ENCODE results near the gene SCYGR1. TPM values are rescaled to one million over a fixed set of nuclear protein-coding genes. Genes with fewer than 3 reads are reported as not detected.

The SCYGR1 gene
- total RNA-seq, 1 experiment from 2014 or later: not detected

DNA sequence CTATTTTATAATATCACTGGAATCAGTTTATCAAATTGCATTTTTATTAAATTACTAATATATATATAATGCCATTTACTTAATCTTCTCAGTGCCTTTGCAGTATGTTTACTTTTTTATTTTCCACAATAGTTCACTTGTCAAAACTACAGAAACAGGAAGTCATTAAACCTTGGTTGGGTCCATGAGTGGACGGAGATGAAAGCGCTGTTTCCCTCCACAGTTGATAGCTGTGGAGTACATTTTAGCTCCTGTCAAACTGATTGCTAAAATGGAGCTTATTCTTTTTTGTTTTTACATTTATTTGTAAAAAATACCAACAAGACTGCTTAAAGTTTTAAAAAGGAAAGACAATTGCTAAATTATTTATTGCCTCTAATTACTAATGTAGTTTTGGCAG lies 43.5 kb downstream of the SCYGR1 start:
- ChIA-PET CTCF (no interaction called here), POLR2A (ENCODE audit: low non-redundant PET) (no interaction called here)
- no peak overlapping the region for H3K4me3 ChIP-seq (ENCODE audit: low read depth, low read length, poor library complexity, severe bottlenecking)
- H3K4me1 ChIP-seq (ENCODE audit: insufficient read depth, low read length, poor library complexity, severe bottlenecking): peaks cover under 1% of the 10 kb centered on the region
- no peaks in the 10 kb centered on the region for H3K27me3 ChIP-seq (replicated peaks; ENCODE audit: insufficient read depth, low read depth, low read length, poor library complexity)
- DNase-seq (ENCODE audit: low spot score): no peak
- no peaks in the 10 kb centered on the region for H3K9me3 ChIP-seq (ENCODE audit: low read depth, low read length, poor library complexity, severe bottlenecking)
- TF ChIP-seq, protein P1, sequence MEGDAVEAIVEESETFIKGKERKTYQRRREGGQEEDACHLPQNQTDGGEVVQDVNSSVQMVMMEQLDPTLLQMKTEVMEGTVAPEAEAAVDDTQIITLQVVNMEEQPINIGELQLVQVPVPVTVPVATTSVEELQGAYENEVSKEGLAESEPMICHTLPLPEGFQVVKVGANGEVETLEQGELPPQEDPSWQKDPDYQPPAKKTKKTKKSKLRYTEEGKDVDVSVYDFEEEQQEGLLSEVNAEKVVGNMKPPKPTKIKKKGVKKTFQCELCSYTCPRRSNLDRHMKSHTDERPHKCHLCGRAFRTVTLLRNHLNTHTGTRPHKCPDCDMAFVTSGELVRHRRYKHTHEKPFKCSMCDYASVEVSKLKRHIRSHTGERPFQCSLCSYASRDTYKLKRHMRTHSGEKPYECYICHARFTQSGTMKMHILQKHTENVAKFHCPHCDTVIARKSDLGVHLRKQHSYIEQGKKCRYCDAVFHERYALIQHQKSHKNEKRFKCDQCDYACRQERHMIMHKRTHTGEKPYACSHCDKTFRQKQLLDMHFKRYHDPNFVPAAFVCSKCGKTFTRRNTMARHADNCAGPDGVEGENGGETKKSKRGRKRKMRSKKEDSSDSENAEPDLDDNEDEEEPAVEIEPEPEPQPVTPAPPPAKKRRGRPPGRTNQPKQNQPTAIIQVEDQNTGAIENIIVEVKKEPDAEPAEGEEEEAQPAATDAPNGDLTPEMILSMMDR (conservative IDR thresholded peaks at IDR 0.05; ENCODE audit: low read depth, low read length): no peak
- TF ChIP-seq EZH2 (IDR thresholded peaks at IDR 0.05; ENCODE audit: borderline replicate concordance, low read depth, low read length, poor library complexity, severe bottlenecking): no peak
- BruUV-seq (replicated peaks): no TSS peak
- intact Hi-C loops (cut with micrococcal nuclease; ENCODE audit: unreplicated experiment): no loop called here
- H3K36me3 ChIP-seq (ENCODE audit: insufficient read depth, low read length, poor library complexity, severe bottlenecking): peaks cover 38% of the 10 kb centered on the region
- no peak overlapping the region for H3K27ac ChIP-seq (ENCODE audit: low read depth, low read length, poor library complexity, severe bottlenecking)

DNA sequence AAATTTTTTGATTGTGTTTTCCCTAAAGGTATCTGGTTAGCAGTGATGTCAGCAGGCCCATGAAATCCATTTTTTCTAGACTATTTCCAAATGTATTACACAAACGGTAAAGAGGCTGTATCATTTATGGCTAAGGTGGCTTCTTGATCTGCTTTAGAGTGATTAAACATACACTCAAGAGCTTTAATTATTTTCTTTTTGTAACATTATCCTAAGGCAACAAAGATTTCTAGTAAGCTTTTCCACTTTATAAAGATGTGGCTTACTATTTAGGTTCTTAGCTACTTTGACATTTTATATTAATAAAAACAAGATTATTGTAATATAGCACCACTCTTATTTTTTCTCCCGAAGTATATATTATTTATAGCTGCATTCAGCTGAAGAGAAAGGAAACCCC lies 46.2 kb downstream of the SCYGR1 start:
- peaks cover 35% of the 10 kb centered on the region for H3K36me3 ChIP-seq (ENCODE audit: insufficient read depth, low read length, poor library complexity, severe bottlenecking)
- TF ChIP-seq, protein P1 (conservative IDR thresholded peaks at IDR 0.05; ENCODE audit: low read depth, low read length): no peak
- no peak for TF ChIP-seq EZH2 (IDR thresholded peaks at IDR 0.05; ENCODE audit: borderline replicate concordance, low read depth, low read length, poor library complexity, severe bottlenecking)
- no TSS peak for BruUV-seq (replicated peaks)

DNA sequence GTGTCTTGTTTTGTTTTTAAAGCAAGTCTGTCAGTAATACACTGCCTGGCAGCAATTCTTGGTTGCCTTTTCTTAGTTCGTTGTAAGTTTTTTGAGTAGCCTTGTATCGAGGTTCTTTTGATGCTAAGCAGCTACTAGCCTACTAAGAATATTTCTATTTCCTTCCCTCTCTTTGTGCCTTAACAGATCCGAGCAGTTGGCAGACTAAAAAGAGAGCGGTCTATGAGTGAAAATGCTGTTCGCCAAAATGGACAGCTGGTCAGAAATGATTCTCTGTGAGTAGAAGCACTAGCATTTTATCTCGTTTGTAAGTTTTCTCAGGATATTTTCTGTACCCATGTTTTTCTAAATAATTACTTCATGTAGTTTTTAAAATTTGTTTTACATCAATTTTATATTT lies 47.6 kb downstream of the SCYGR1 start:
- BruUV-seq (replicated peaks): no TSS peak
- intact Hi-C loops (cut with micrococcal nuclease; ENCODE audit: unreplicated experiment): no loop called here
- ChIA-PET CTCF (no interaction called here), POLR2A (ENCODE audit: low non-redundant PET) (no interaction called here)
- DNase-seq (ENCODE audit: low spot score): no peak
- TF ChIP-seq, protein P1 (conservative IDR thresholded peaks at IDR 0.05; ENCODE audit: low read depth, low read length): no peak
- no peak for TF ChIP-seq EZH2 (IDR thresholded peaks at IDR 0.05; ENCODE audit: borderline replicate concordance, low read depth, low read length, poor library complexity, severe bottlenecking)
- Histone ChIP-seq H3K36me3 (ENCODE audit: insufficient read depth, low read length, poor library complexity, severe bottlenecking) (peaks cover 43% of the 10 kb centered on the region), H3K27me3 (replicated peaks; ENCODE audit: insufficient read depth, low read depth, low read length, poor library complexity) (no peaks in the 10 kb centered on the region), H3K4me1 (ENCODE audit: insufficient read depth, low read length, poor library complexity, severe bottlenecking) (no peaks in the 10 kb centered on the region), H3K9me3 (ENCODE audit: low read depth, low read length, poor library complexity, severe bottlenecking) (no peaks in the 10 kb centered on the region), H3K4me3 (ENCODE audit: low read depth, low read length, poor library complexity, severe bottlenecking) (no peak overlapping the region), H3K27ac (ENCODE audit: low read depth, low read length, poor library complexity, severe bottlenecking) (no peak overlapping the region)

More for the DNA sequence above, 46.2 kb downstream of the SCYGR1 start:
- no peaks in the 10 kb centered on the region for H3K9me3 ChIP-seq (ENCODE audit: low read depth, low read length, poor library complexity, severe bottlenecking)
- intact Hi-C loops (cut with micrococcal nuclease; ENCODE audit: unreplicated experiment): no loop called here
- ChIA-PET POLR2A (ENCODE audit: low non-redundant PET) (no interaction called here), CTCF (no interaction called here)
- no peak overlapping the region for H3K4me3 ChIP-seq (ENCODE audit: low read depth, low read length, poor library complexity, severe bottlenecking)
- DNase-seq (ENCODE audit: low spot score): no peak
- no peaks in the 10 kb centered on the region for H3K4me1 ChIP-seq (ENCODE audit: insufficient read depth, low read length, poor library complexity, severe bottlenecking)
- H3K27me3 ChIP-seq (replicated peaks; ENCODE audit: insufficient read depth, low read depth, low read length, poor library complexity): no peaks in the 10 kb centered on the region
- H3K27ac ChIP-seq (ENCODE audit: low read depth, low read length, poor library complexity, severe bottlenecking): no peak overlapping the region

Measured in A673 (cell line).